Measurements from ENCODE around the gene IGDCC3.

IGDCC3 gene

GRCh38 chr15:65389226-65389625, 11.4 kb upstream of the IGDCC3 start:
- Histone ChIP-seq H3K27ac (ENCODE audit: low read depth, low read length, poor library complexity, severe bottlenecking) (no peak overlapping the region), H3K4me1 (ENCODE audit: insufficient read depth, low read length, severe bottlenecking) (peaks cover 7% of the 10 kb centered on the region), H3K79me2 (ENCODE audit: insufficient read depth, low read length) (no peaks in the 10 kb centered on the region), H3K9me2 (ENCODE audit: low read depth, low read length) (no peaks in the 10 kb centered on the region), H3K27me3 (ENCODE audit: insufficient read depth, low read length) (no peaks in the 10 kb centered on the region), H3K4me2 (ENCODE audit: low read length) (no peak overlapping the region), H2AFZ (ENCODE audit: low read length) (no peak overlapping the region), H3K9me3 (ENCODE audit: low read length) (no peaks in the 10 kb centered on the region), H3F3A (ENCODE audit: insufficient read depth, low read length) (no peaks in the 10 kb centered on the region), H4K20me1 (ENCODE audit: insufficient read depth, low read length) (no peaks in the 10 kb centered on the region), H3K36me3 (ENCODE audit: insufficient read depth, low read length) (no peaks in the 10 kb centered on the region), H3K4me3 (ENCODE audit: low read depth, low read length, poor library complexity, severe bottlenecking) (no peak overlapping the region), H3K9ac (ENCODE audit: low read length) (no peak overlapping the region)
- TF ChIP-seq EZH2 (IDR thresholded peaks at IDR 0.05; ENCODE audit: borderline replicate concordance, low read length) (no peak), CTCF (IDR thresholded peaks at IDR 0.05; ENCODE audit: low read length) (no peak)

- H3K36me3 ChIP-seq (ENCODE audit: insufficient read depth, low read length), result no peaks in the 10 kb centered on the region
- no peaks in the 10 kb centered on the region for H4K20me1 ChIP-seq (ENCODE audit: insufficient read depth, low read length)
- no peak overlapping the region for H3K27ac ChIP-seq (ENCODE audit: low read depth, low read length, poor library complexity, severe bottlenecking)
- no peak overlapping the region for H3K4me2 ChIP-seq (ENCODE audit: low read length)
- no peak overlapping the region for H3K9ac ChIP-seq (ENCODE audit: low read length)
- no peaks in the 10 kb centered on the region for H3K27me3 ChIP-seq (ENCODE audit: insufficient read depth, low read length)
- no peak overlapping the region for H2AFZ ChIP-seq (ENCODE audit: low read length)
- no peak for TF ChIP-seq CTCF (IDR thresholded peaks at IDR 0.05; ENCODE audit: low read length)
- TF ChIP-seq EZH2 (IDR thresholded peaks at IDR 0.05; ENCODE audit: borderline replicate concordance, low read length), result no peak
- H3F3A ChIP-seq (ENCODE audit: insufficient read depth, low read length), result no peaks in the 10 kb centered on the region
- H3K4me3 ChIP-seq (ENCODE audit: low read depth, low read length, poor library complexity, severe bottlenecking), result no peak overlapping the region
- H3K9me2 ChIP-seq (ENCODE audit: low read depth, low read length), result no peaks in the 10 kb centered on the region
- H3K9me3 ChIP-seq (ENCODE audit: low read length), result no peaks in the 10 kb centered on the region
- H3K79me2 ChIP-seq (ENCODE audit: insufficient read depth, low read length), result no peaks in the 10 kb centered on the region
- peaks cover 7% of the 10 kb centered on the region for H3K4me1 ChIP-seq (ENCODE audit: insufficient read depth, low read length, severe bottlenecking)
Measured at GRCh38 chr15:65388306-65389080, 10.7 kb upstream of the IGDCC3 start.

- Histone ChIP-seq H3F3A (ENCODE audit: insufficient read depth, low read length) (no peaks in the 10 kb centered on the region), H3K9ac (ENCODE audit: low read length) (no peak overlapping the region), H2AFZ (ENCODE audit: low read length) (no peak overlapping the region), H3K79me2 (ENCODE audit: insufficient read depth, low read length) (no peaks in the 10 kb centered on the region), H3K27me3 (ENCODE audit: insufficient read depth, low read length) (no peaks in the 10 kb centered on the region), H3K4me2 (ENCODE audit: low read length) (no peak overlapping the region), H3K9me3 (ENCODE audit: low read length) (no peaks in the 10 kb centered on the region), H3K9me2 (ENCODE audit: low read depth, low read length) (no peaks in the 10 kb centered on the region), H4K20me1 (ENCODE audit: insufficient read depth, low read length) (no peaks in the 10 kb centered on the region), H3K4me1 (ENCODE audit: insufficient read depth, low read length, severe bottlenecking) (peaks cover 7% of the 10 kb centered on the region), H3K36me3 (ENCODE audit: insufficient read depth, low read length) (no peaks in the 10 kb centered on the region), H3K4me3 (ENCODE audit: low read depth, low read length, poor library complexity, severe bottlenecking) (no peak overlapping the region), H3K27ac (ENCODE audit: low read depth, low read length, poor library complexity, severe bottlenecking) (no peak overlapping the region)
- TF ChIP-seq EZH2 (IDR thresholded peaks at IDR 0.05; ENCODE audit: borderline replicate concordance, low read length), result no peak
- no peak for TF ChIP-seq CTCF (IDR thresholded peaks at IDR 0.05; ENCODE audit: low read length)
Measured at GRCh38 chr15:65386886-65387285, 9.1 kb upstream of the IGDCC3 start.
